ENCODE data around the gene KDM4B. TPM values are rescaled to one million over a fixed set of nuclear protein-coding genes. Genes with fewer than 3 reads are reported as not detected.

KDM4B gene
- polyA plus RNA-seq, 3 donors: 6.4 to 22.7 (median 12.7) TPM

- Histone ChIP-seq H3K27me3 (ENCODE audit: control insufficient read depth in 2 of 2, insufficient read depth in 2 of 2, low read length in 2 of 2) (no peaks in the 10 kb centered on the region), H3K9ac (ENCODE audit: insufficient read depth, low read length, poor library complexity, severe bottlenecking) (no peak overlapping the region), H3K4me1 (ENCODE audit: control insufficient read depth in 1 of 2, insufficient read depth in 2 of 2, low read length in 2 of 2) (peaks cover 8% of the 10 kb centered on the region in 2 donors), H2AFZ (ENCODE audit: insufficient read depth, low read depth, low read length, poor library complexity, severe bottlenecking) (no peak overlapping the region), H4K20me1 (ENCODE audit: insufficient read depth, low read length) (peaks cover 100% of the 10 kb centered on the region), H3K9me3 (replicated peaks in 1 of 2; ENCODE audit: control insufficient read depth in 1 of 2, insufficient read depth in 1 of 2, low read length in 2 of 2) (no peaks in the 10 kb centered on the region), H3K27ac (ENCODE audit: low read depth in 1 of 2, low read length in 2 of 2) (no peak overlapping the region), H3K36me3 (replicated peaks in 1 of 2; ENCODE audit: control insufficient read depth in 1 of 2, insufficient read depth in 2 of 2, low read length in 2 of 2) (peaks cover 8 to 10% of the 10 kb centered on the region in 2 donors), H3K4me3 (replicated peaks in 1 of 3; ENCODE audit: low read depth in 2 of 3, low read length in 3 of 3) (no peak overlapping the region), H3K79me2 (ENCODE audit: insufficient read depth, low read length) (peaks cover 90% of the 10 kb centered on the region), H3K4me2 (replicated peaks; ENCODE audit: extremely low read depth, low read length, poor library complexity, severe bottlenecking) (no peak overlapping the region)
- 95% methylated on average over 13 of the region's 18 CpGs for WGBS (ENCODE audit: insufficient coverage)
- no peaks in the 10 kb centered on the region for H3K9me3 Mint-ChIP-seq
- H3K27me3 Mint-ChIP-seq (ENCODE audit: low read depth in 3 of 3): peaks cover 0 to 3% (median 0%) of the 10 kb centered on the region in 3 donors
- peak overlapping the region in 1 of 7 donors; percentile 7 for H3K27ac Mint-ChIP-seq
- peaks cover 14 to 51% of the 10 kb centered on the region in 2 donors for H3K36me3 Mint-ChIP-seq
- H3K4me1 Mint-ChIP-seq: peaks cover 8% of the 10 kb centered on the region
- H3K4me3 Mint-ChIP-seq: no peak overlapping the region
- no peak for TF ChIP-seq CTCF (IDR thresholded peaks at IDR 0.05)
- intact Hi-C loops (cut with micrococcal nuclease): no loop called here
- DNase-seq: no peak
Measured at GRCh38 chr19:4984438-4984990, 15.6 kb downstream of the KDM4B start.

GRCh38 chr19:4985551-4985991 is 16.7 kb downstream of the KDM4B start:
- intact Hi-C loops (cut with micrococcal nuclease): no loop called here
- Histone ChIP-seq H3K27ac (ENCODE audit: low read depth in 1 of 2, low read length in 2 of 2) (no peak overlapping the region), H4K20me1 (ENCODE audit: insufficient read depth, low read length) (peaks cover 100% of the 10 kb centered on the region), H3K36me3 (replicated peaks in 1 of 2; ENCODE audit: control insufficient read depth in 1 of 2, insufficient read depth in 2 of 2, low read length in 2 of 2) (peaks cover 8 to 10% of the 10 kb centered on the region in 2 donors), H3K27me3 (ENCODE audit: control insufficient read depth in 2 of 2, insufficient read depth in 2 of 2, low read length in 2 of 2) (no peaks in the 10 kb centered on the region), H3K79me2 (ENCODE audit: insufficient read depth, low read length) (peaks cover 91% of the 10 kb centered on the region), H3K4me3 (replicated peaks in 1 of 3; ENCODE audit: low read depth in 2 of 3, low read length in 3 of 3) (no peak overlapping the region), H3K4me1 (ENCODE audit: control insufficient read depth in 1 of 2, insufficient read depth in 2 of 2, low read length in 2 of 2) (no peaks in the 10 kb centered on the region), H3K9ac (ENCODE audit: insufficient read depth, low read length, poor library complexity, severe bottlenecking) (no peak overlapping the region), H2AFZ (ENCODE audit: insufficient read depth, low read depth, low read length, poor library complexity, severe bottlenecking) (no peak overlapping the region), H3K4me2 (replicated peaks; ENCODE audit: extremely low read depth, low read length, poor library complexity, severe bottlenecking) (no peak overlapping the region), H3K9me3 (replicated peaks in 1 of 2; ENCODE audit: control insufficient read depth in 1 of 2, insufficient read depth in 1 of 2, low read length in 2 of 2) (no peaks in the 10 kb centered on the region)
- H3K4me3 Mint-ChIP-seq: no peak overlapping the region
- H3K36me3 Mint-ChIP-seq: peaks cover 12 to 45% of the 10 kb centered on the region in 2 donors
- no peak for DNase-seq
- peaks cover 2% of the 10 kb centered on the region for H3K4me1 Mint-ChIP-seq
- 97% methylated on average over 20 of the region's 22 CpGs for WGBS (ENCODE audit: insufficient coverage)
- no peaks in the 10 kb centered on the region for H3K9me3 Mint-ChIP-seq
- peak overlapping the region in 1 of 7 donors; percentile 76 for H3K27ac Mint-ChIP-seq
- TF ChIP-seq CTCF (IDR thresholded peaks at IDR 0.05): no peak
- peaks cover 0 to 3% (median 2%) of the 10 kb centered on the region in 3 donors for H3K27me3 Mint-ChIP-seq (ENCODE audit: low read depth in 3 of 3)

Measured in CD14-positive monocyte (primary cell).